Body of pancreas (tissue), 4 donors: Measurements from ENCODE around the gene ADAMTSL1. TPM values are rescaled to one million over a fixed set of nuclear protein-coding genes. Genes with fewer than 3 reads are reported as not detected.

ENCODE experiments used
- ATAC-seq: fragments of 150-250 bp; one replicate; pipeline ENCODE4 v1.9.1; 2016
- DNase-seq, 4 donors: peaks; one replicate each; pipeline ENCODE4 v3.0.0-alpha.2; 2019
- H3K27ac ChIP-seq, 4 donors: fragments of 200-600 bp; sonication (generic); 1 replicate in 3 of 4; 2 replicates in 1 of 4; pipeline versions ENCODE4 v1.5.1 to v1.6.1; 2016 to 2019; ENCODE audit warnings: mild to moderate bottlenecking in 1 of 4, mixed read lengths in 1 of 4, moderate library complexity in 1 of 4
- H3K27me3 ChIP-seq, 2 donors: fragments of 200-600 bp; sonication (generic); one replicate each; pipeline ENCODE4 v1.6.0; 2016; ENCODE audit warnings: mild to moderate bottlenecking in 1 of 2
- H3K36me3 ChIP-seq, 2 donors: fragments of 200-600 bp; sonication (generic); replicated peaks in 1 of 2; 2 replicates each; pipeline ENCODE4 v1.5.1; 2016; ENCODE audit warnings: low read depth in 2 of 2; ENCODE audit not compliant: insufficient read depth in 1 of 2
- H3K4me1 ChIP-seq: fragments of 200-600 bp; sonication (generic); one replicate; pipeline ENCODE4 v1.6.0; 2016
- H3K4me3 ChIP-seq, 2 donors: fragments of 200-600 bp; sonication (generic); 1 replicate in 1 of 2; 2 replicates in 1 of 2; pipeline ENCODE4 v1.5.1; 2016 to 2019
- H3K9me3 ChIP-seq, 3 donors: fragments of 200-600 bp; sonication (generic); 1 replicate in 2 of 3; 2 replicates in 1 of 3; pipeline ENCODE4 v1.5.1; 2016
- CTCF ChIP-seq, 7 experiments: fragments of 450-650 bp in 4 of 7; fragments of 200-600 bp in 3 of 7; sonication (generic) in 3 of 7; IDR thresholded peaks; one replicate each; pipeline ENCODE4 v1.5.1; 2016 to 2019; ENCODE audit warnings: antibody characterized with exemption in 7 of 7
- POLR2A ChIP-seq, 3 donors: fragments of 450-650 bp; IDR thresholded peaks; one replicate each; pipeline ENCODE4 v1.6.1; 2016; ENCODE audit warnings: antibody characterized with exemption in 3 of 3, mild to moderate bottlenecking in 2 of 3
- WGBS, 2 donors: methylation state at CpG; one replicate each; pipeline ENCODE4 v1.1.5; 2017; 5-methylcytosine and 5-hydroxymethylcytosine counted together
- intact Hi-C: fragments of 100-400 bp; cut with DNase I; formaldehyde crosslinking; loops from one replicate; pipeline ENCODE4 v1.15.1; 2023
- total RNA-seq, 2 donors: library from RNA; depleted of rRNA; stranded (reverse); fragments of >200 nt; gene quantifications; one replicate each; pipeline ENCODE4 v1.1.0, GENCODE V29; 2016

ADAMTSL1 gene
- total RNA-seq, 2 donors from 2014 or later = 0.52 to 0.99 TPM

DNA sequence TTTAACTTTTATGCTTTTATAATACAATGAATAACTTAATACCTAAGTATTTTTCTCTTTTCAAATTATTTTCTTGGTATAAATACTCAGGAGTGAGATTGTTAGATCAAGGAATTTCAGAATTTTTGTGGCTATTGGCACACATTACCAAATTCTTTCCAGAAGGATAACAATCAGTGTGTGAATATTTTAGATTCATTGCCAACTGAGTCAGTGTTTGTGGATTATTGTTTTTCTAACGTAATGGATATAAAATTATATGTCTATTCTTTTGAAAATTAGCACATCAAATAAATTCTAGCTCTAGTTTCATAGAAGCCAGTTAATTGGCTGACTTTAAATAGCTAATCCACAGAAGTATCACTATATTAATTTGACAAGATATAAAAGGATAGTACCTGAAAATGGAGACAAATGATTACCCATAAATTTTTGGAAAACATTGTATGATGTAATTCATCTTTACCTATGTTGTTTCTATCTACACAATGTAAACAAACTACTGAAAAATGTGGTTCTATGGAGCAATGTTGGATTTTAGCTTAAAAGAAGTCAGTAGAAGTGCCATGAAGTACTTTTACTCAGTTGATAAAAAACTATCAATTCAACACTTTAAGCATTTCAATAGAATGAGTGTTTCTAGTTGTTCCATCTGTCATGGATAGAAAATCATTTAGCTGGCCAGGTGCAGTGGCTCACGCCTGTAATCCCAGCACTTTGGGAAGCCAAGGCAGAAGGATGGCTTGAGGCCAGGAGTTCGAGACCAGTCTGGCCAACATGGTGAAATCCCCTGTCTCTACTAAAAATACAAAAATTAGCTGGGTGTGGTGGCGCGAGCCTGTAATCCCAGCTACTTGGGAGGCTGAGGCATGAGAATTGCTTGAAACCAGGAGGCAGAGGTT lies 185.1 kb downstream of the ADAMTSL1 start:
- no peaks in the 10 kb centered on the region for H3K9me3 ChIP-seq
- no peak overlapping the region for H3K4me3 ChIP-seq
- intact Hi-C loops = no loop called here
- DNase-seq = no peak
- WGBS, 2 donors = 71 to 72% methylated on average over 5 of the region's 5 CpGs
- H3K36me3 ChIP-seq = no peaks in the 10 kb centered on the region
- no peak overlapping the region for H3K27ac ChIP-seq
- H3K27me3 ChIP-seq = no peaks in the 10 kb centered on the region
- no peak for ATAC-seq
- H3K4me1 ChIP-seq = no peaks in the 10 kb centered on the region
- no peak for TF ChIP-seq CTCF (IDR thresholded peaks at IDR 0.05)
- TF ChIP-seq POLR2A (IDR thresholded peaks at IDR 0.05) = no peak

DNA sequence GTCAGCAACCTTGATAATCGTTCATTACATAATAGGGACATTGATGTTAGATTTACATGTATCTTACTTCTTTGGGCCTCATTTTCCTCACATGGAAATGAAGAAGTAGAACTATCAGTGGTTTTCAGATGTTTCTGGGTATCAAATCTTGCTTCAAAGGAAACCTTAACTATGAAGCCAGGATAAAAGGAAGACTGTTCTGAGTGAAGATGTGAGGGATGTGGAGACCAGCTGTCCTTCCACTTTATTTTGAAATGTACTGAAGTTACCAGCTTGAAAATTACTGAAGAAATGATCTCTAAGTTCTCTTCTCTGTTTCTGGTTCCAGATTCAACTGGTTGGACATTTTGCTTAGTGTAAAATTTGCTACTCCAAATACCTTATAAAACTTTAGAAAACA lies 186.0 kb downstream of the ADAMTSL1 start:
- no peaks in the 10 kb centered on the region for H3K9me3 ChIP-seq
- H3K4me1 ChIP-seq = no peaks in the 10 kb centered on the region
- H3K27ac ChIP-seq = no peak overlapping the region
- DNase-seq = no peak
- H3K36me3 ChIP-seq = no peaks in the 10 kb centered on the region
- no peak for ATAC-seq
- H3K4me3 ChIP-seq = no peak overlapping the region
- no peaks in the 10 kb centered on the region for H3K27me3 ChIP-seq
- intact Hi-C loops = no loop called here
- 41 to 54% methylated on average over 1 of the region's 1 CpG for WGBS, 2 donors
- TF ChIP-seq CTCF (IDR thresholded peaks at IDR 0.05) (no peak), POLR2A (IDR thresholded peaks at IDR 0.05) (no peak)

- intact Hi-C loops = no loop called here
Measured at GRCh38 chr9:18662320-18662719, 188.4 kb downstream of the ADAMTSL1 start.

DNA sequence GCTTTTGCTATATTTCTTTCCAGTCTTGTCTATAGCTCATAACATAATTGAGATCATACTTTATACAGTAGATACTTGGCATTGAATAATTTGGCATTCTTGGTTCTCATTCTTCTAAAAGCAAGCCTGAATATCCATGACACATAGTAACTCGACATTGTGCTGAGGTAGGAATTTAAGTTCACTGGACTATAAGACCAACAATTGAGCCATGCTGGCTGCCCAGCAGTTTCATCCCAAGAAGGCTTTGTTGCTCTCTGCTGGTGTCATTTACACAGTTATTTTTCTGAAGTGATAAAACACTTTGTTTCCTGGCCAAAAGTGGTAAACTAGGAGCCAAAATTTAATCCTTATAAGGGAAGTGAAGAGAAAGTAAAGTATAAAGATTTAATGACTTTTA lies 192.0 kb downstream of the ADAMTSL1 start:
- no peak for ATAC-seq
- 48 to 54% methylated on average over 1 of the region's 1 CpG for WGBS, 2 donors

More at GRCh38 chr9:18662320-18662719, 188.4 kb downstream of the ADAMTSL1 start:
- no peaks in the 10 kb centered on the region for H3K36me3 ChIP-seq
- H3K27me3 ChIP-seq = no peaks in the 10 kb centered on the region
- DNase-seq = no peak
- no peak for ATAC-seq
- TF ChIP-seq CTCF (IDR thresholded peaks at IDR 0.05) = no peak
- TF ChIP-seq POLR2A (IDR thresholded peaks at IDR 0.05) = no peak
- H3K27ac ChIP-seq = no peak overlapping the region
- no peaks in the 10 kb centered on the region for H3K4me1 ChIP-seq
- no peaks in the 10 kb centered on the region for H3K9me3 ChIP-seq
- 54 to 62% methylated on average over 3 of the region's 3 CpGs for WGBS, 2 donors
- no peak overlapping the region for H3K4me3 ChIP-seq

More for the DNA sequence above, 192.0 kb downstream of the ADAMTSL1 start:
- intact Hi-C loops = no loop called here
- no peak overlapping the region for H3K27ac ChIP-seq
- no peaks in the 10 kb centered on the region for H3K36me3 ChIP-seq
- TF ChIP-seq POLR2A (IDR thresholded peaks at IDR 0.05) (no peak), CTCF (IDR thresholded peaks at IDR 0.05) (no peak)
- no peak overlapping the region for H3K4me3 ChIP-seq
- no peak for DNase-seq
- no peaks in the 10 kb centered on the region for H3K9me3 ChIP-seq
- no peaks in the 10 kb centered on the region for H3K4me1 ChIP-seq
- no peaks in the 10 kb centered on the region for H3K27me3 ChIP-seq
